WTC11 (cell line): ENCODE measurements around the gene CDC16. TPM values are rescaled to one million over a fixed set of nuclear protein-coding genes. Genes with fewer than 3 reads are reported as not detected.

Experiments used
- ATAC-seq: fragments of 200-7000 bp; cut with Tn5 transposase; 2 replicates; pipeline ENCODE4 v1.10.0; 2021; ENCODE audit warnings: mild to moderate bottlenecking, moderate library complexity
- CTCF ChIA-PET: fragments of 300-600 bp; sonication (Branson Sonifier 250); formaldehyde crosslinking; loops from one replicate; lab custom pipeline; 2021; ENCODE audit warnings: antibody characterized with exemption; lab: Charles Lee
- POLR2A ChIA-PET: fragments of 350-600 bp; sonication (Branson Sonifier 250); formaldehyde crosslinking; loops from one replicate; lab custom pipeline; 2021; ENCODE audit warnings: antibody characterized with exemption; lab: Charles Lee
- DNase-seq: peaks from one replicate; pipeline ENCODE4 v3.0.0; 2021; ENCODE audit warnings: low spot score
- H3K27ac Mint-ChIP-seq: 2 replicates; pipeline ENCODE4 v1.8.0; 2021; ENCODE audit warnings: mixed read lengths
- H3K27me3 Mint-ChIP-seq: 2 replicates; pipeline ENCODE4 v1.8.0; 2021; ENCODE audit warnings: low read depth, mild to moderate bottlenecking, moderate library complexity, mixed read lengths
- H3K36me3 Mint-ChIP-seq: 2 replicates; pipeline ENCODE4 v1.8.0; 2021; ENCODE audit warnings: mixed read lengths
- H3K4me1 Mint-ChIP-seq: 2 replicates; pipeline ENCODE4 v1.8.0; 2022; ENCODE audit warnings: mixed read lengths
- H3K4me3 Mint-ChIP-seq: 2 replicates; pipeline ENCODE4 v1.8.0; 2021; ENCODE audit warnings: mild to moderate bottlenecking, moderate library complexity, mixed read lengths
- H3K9me3 Mint-ChIP-seq: 2 replicates; pipeline ENCODE4 v1.8.0; 2021; ENCODE audit warnings: mixed read lengths
- CBFB ChIP-seq: sonication (generic); formaldehyde crosslinking; IDR thresholded peaks from 2 replicates; pipeline ENCODE4 v1.8.1; 2022; ENCODE audit warnings: mild to moderate bottlenecking, low read depth, missing genetic modification reagents
- CREB1 ChIP-seq: sonication (generic); formaldehyde crosslinking; IDR thresholded peaks from 2 replicates; pipeline ENCODE4 v1.8.0; 2023; ENCODE audit warnings: mild to moderate bottlenecking, missing genetic modification reagents
- ELF4 ChIP-seq: sonication (generic); formaldehyde crosslinking; IDR thresholded peaks from 2 replicates; pipeline ENCODE4 v1.8.1; 2022; ENCODE audit warnings: low read depth, mild to moderate bottlenecking, moderate library complexity, missing genetic modification reagents
- EMX1 ChIP-seq: fragments of 250-450 bp; sonication (Bioruptor Pico); IDR thresholded peaks from 2 replicates; pipeline ENCODE4 v1.8.0; 2021; ENCODE audit warnings: mild to moderate bottlenecking
- GABPB1 ChIP-seq: sonication (generic); formaldehyde crosslinking; IDR thresholded peaks from 2 replicates; pipeline ENCODE4 v1.8.1; 2023; ENCODE audit warnings: mild to moderate bottlenecking, missing genetic modification reagents
- JAZF1 ChIP-seq: fragments of 250-450 bp; sonication (Bioruptor Pico); IDR thresholded peaks from 2 replicates; pipeline ENCODE4 v1.9.0; 2021; ENCODE audit warnings: moderate library complexity, mild to moderate bottlenecking, inconsistent platforms
- NFYB ChIP-seq: sonication (generic); formaldehyde crosslinking; conservative IDR thresholded peaks from 2 replicates; pipeline ENCODE4 v1.8.0; 2022; ENCODE audit warnings: low read depth, missing genetic modification reagents
- OVOL2 ChIP-seq: fragments of 250-450 bp; sonication (Bioruptor Pico); IDR thresholded peaks from 2 replicates; pipeline ENCODE4 v1.9.0; 2021; ENCODE audit warnings: mild to moderate bottlenecking, borderline replicate concordance
- PRRX2 ChIP-seq: fragments of 250-450 bp; sonication (Bioruptor Pico); IDR thresholded peaks from 2 replicates; pipeline ENCODE4 v1.8.0; 2021; ENCODE audit warnings: mild to moderate bottlenecking
- TCF7 ChIP-seq: sonication (generic); formaldehyde crosslinking; IDR thresholded peaks from 2 replicates; pipeline ENCODE4 v1.8.0; 2022; ENCODE audit warnings: mild to moderate bottlenecking, low read depth, missing genetic modification reagents, moderate library complexity
- TEAD1 ChIP-seq: sonication (generic); formaldehyde crosslinking; IDR thresholded peaks from 2 replicates; pipeline ENCODE4 v1.8.0; 2022; ENCODE audit warnings: mild to moderate bottlenecking, missing genetic modification reagents
- ZNF232 ChIP-seq: sonication (generic); formaldehyde crosslinking; IDR thresholded peaks from 2 replicates; pipeline ENCODE4 v1.8.0; 2022; ENCODE audit warnings: mild to moderate bottlenecking, missing genetic modification reagents
- ZNF317 ChIP-seq: sonication (generic); formaldehyde crosslinking; IDR thresholded peaks from 2 replicates; pipeline ENCODE4 v1.8.1; 2023; ENCODE audit warnings: low read depth, mild to moderate bottlenecking, moderate library complexity, missing genetic modification reagents, borderline replicate concordance
- total RNA-seq: library from RNA; stranded (reverse); gene quantifications from 3 replicates; pipeline ENCODE4 v1.2.3, GENCODE V29; 2021
- TF ChIP-seq, protein P1 (sequence below): sonication (generic); formaldehyde crosslinking; IDR thresholded peaks from 2 replicates; pipeline ENCODE4 v1.8.0; 2022; ENCODE audit warnings: mild to moderate bottlenecking, missing genetic modification reagents
- TF ChIP-seq, protein P2 (sequence below): fragments of 250-450 bp; sonication (Bioruptor Pico); IDR thresholded peaks from 2 replicates; pipeline ENCODE4 v1.9.0; 2021; ENCODE audit warnings: mild to moderate bottlenecking
- TF ChIP-seq, protein P3 (sequence below): sonication (generic); formaldehyde crosslinking; IDR thresholded peaks from 2 replicates; pipeline ENCODE4 v1.8.1; 2023; ENCODE audit warnings: mild to moderate bottlenecking, missing genetic modification reagents, borderline replicate concordance
- TF ChIP-seq, protein P4 (sequence below): sonication (generic); formaldehyde crosslinking; IDR thresholded peaks from 2 replicates; pipeline ENCODE4 v1.8.0; 2022; ENCODE audit warnings: mild to moderate bottlenecking, missing genetic modification reagents
- TF ChIP-seq, protein P5 (sequence below): sonication (generic); formaldehyde crosslinking; IDR thresholded peaks from 2 replicates; pipeline ENCODE4 v1.8.0; 2022; ENCODE audit warnings: missing genetic modification reagents
- TF ChIP-seq, protein P6 (sequence below): sonication (generic); formaldehyde crosslinking; IDR thresholded peaks from 2 replicates; pipeline ENCODE4 v1.8.0; 2022; ENCODE audit warnings: mild to moderate bottlenecking, missing genetic modification reagents
- TF ChIP-seq, protein P7 (sequence below): sonication (generic); formaldehyde crosslinking; IDR thresholded peaks from 2 replicates; pipeline ENCODE4 v1.8.1; 2023; ENCODE audit warnings: mild to moderate bottlenecking, missing genetic modification reagents

Gene CDC16
- total RNA-seq, 1 experiment from 2014 or later: 73.5 TPM

DNA sequence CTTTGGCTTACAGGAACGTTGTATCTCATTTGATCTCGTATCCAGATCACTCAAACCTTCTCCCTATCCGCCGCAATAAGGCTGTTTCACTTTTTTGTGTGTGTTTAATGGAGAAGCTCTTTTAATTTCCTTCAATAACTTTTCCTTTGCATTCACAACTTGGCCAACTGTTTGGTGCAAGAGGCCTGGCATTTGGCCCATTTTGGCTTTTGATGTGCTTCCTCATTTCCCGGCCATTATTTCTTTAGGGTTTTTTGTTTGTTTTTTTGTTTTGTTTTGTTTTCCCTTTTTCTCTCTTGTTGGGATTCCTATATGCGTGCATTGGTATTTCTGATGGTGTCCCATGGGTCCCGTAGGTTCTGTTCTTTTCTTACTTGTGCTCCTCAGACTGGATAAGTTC, 40.6 kb downstream of the CDC16 start (continued):
- TF ChIP-seq, protein P1, sequence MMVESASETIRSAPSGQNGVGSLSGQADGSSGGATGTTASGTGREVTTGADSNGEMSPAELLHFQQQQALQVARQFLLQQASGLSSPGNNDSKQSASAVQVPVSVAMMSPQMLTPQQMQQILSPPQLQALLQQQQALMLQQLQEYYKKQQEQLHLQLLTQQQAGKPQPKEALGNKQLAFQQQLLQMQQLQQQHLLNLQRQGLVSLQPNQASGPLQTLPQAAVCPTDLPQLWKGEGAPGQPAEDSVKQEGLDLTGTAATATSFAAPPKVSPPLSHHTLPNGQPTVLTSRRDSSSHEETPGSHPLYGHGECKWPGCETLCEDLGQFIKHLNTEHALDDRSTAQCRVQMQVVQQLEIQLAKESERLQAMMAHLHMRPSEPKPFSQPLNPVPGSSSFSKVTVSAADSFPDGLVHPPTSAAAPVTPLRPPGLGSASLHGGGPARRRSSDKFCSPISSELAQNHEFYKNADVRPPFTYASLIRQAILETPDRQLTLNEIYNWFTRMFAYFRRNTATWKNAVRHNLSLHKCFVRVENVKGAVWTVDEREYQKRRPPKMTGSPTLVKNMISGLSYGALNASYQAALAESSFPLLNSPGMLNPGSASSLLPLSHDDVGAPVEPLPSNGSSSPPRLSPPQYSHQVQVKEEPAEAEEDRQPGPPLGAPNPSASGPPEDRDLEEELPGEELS (CRISPR knock-in tag): no peak
- TF ChIP-seq CBFB (CRISPR knock-in tag) (no peak), EMX1 (CRISPR knock-in tag) (no peak), ELF4 (CRISPR knock-in tag) (no peak), CREB1 (CRISPR knock-in tag) (no peak), GABPB1 (CRISPR knock-in tag) (no peak)
- TF ChIP-seq, protein P2, sequence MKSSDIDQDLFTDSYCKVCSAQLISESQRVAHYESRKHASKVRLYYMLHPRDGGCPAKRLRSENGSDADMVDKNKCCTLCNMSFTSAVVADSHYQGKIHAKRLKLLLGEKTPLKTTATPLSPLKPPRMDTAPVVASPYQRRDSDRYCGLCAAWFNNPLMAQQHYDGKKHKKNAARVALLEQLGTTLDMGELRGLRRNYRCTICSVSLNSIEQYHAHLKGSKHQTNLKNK (CRISPR knock-in tag): no peak
- TF ChIP-seq, protein P3, sequence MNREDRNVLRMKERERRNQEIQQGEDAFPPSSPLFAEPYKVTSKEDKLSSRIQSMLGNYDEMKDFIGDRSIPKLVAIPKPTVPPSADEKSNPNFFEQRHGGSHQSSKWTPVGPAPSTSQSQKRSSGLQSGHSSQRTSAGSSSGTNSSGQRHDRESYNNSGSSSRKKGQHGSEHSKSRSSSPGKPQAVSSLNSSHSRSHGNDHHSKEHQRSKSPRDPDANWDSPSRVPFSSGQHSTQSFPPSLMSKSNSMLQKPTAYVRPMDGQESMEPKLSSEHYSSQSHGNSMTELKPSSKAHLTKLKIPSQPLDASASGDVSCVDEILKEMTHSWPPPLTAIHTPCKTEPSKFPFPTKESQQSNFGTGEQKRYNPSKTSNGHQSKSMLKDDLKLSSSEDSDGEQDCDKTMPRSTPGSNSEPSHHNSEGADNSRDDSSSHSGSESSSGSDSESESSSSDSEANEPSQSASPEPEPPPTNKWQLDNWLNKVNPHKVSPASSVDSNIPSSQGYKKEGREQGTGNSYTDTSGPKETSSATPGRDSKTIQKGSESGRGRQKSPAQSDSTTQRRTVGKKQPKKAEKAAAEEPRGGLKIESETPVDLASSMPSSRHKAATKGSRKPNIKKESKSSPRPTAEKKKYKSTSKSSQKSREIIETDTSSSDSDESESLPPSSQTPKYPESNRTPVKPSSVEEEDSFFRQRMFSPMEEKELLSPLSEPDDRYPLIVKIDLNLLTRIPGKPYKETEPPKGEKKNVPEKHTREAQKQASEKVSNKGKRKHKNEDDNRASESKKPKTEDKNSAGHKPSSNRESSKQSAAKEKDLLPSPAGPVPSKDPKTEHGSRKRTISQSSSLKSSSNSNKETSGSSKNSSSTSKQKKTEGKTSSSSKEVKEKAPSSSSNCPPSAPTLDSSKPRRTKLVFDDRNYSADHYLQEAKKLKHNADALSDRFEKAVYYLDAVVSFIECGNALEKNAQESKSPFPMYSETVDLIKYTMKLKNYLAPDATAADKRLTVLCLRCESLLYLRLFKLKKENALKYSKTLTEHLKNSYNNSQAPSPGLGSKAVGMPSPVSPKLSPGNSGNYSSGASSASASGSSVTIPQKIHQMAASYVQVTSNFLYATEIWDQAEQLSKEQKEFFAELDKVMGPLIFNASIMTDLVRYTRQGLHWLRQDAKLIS: no peak

DNA sequence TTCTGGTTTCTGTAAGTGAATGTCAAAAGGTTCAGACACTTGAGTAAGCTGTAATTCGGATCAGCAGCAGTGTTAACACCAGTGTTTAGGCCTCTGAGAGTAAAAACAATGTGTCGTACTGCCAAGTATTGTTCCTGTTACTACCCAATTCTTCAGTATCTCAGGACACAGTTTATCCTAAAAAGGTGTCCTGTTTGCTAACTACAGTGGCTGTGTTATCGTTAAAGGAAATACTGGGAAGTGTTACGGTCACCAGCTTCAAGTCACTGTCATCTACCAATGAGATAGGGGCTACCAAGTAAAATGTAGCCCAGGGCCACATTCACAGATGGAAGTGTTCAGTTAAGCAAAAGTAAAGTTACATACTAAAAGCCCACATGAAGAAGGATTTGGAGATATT, 44.4 kb downstream of the CDC16 start:
- POLR2A ChIA-PET: no interaction called here
- Mint-ChIP-seq H3K27ac (0 out of 2 replicates have a peak overlapping the region, but pooled peaks have one; percentile 65), H3K9me3 (no peaks in the 10 kb centered on the region), H3K4me3 (no peak overlapping the region), H3K27me3 (no peaks in the 10 kb centered on the region), H3K36me3 (peaks cover 22% of the 10 kb centered on the region), H3K4me1 (peaks cover 25% of the 10 kb centered on the region)
- CTCF ChIA-PET: no interaction called here
- DNase-seq: no peak
- no peak for ATAC-seq
- TF ChIP-seq OVOL2 (CRISPR knock-in tag): no peak

DNA sequence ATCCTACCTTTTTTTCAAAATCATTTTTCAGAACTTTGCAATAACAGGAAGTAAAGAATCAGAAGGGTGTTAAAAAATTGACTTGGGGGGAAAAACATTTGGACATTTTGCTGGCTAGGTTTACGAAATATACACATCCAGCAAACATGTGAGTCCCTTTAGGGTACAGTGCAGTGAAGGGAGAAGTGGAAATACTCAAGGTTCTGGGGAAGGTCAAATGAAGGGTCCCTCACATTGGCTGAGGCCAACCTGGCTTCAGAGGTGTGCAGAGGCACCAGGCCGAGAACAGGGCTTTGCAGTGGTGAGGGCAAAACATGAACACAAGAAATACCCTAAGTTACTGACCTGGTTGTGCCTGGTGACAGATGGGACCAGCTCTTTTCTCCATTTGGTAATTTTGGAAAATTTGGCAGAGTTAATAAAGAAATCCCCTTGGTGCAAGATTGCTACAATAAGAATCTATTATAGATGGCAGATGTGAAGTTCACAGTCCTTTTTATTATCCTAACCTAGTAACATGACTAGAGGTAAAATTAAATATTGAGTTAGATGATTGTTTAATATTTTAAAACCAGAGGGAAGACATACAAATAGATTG, 45.2 kb downstream of the CDC16 start:
- Mint-ChIP-seq H3K4me1 (peaks cover 25% of the 10 kb centered on the region), H3K27me3 (no peaks in the 10 kb centered on the region), H3K36me3 (peaks cover 22% of the 10 kb centered on the region), H3K4me3 (peak overlapping the region; percentile 79), H3K9me3 (no peaks in the 10 kb centered on the region), H3K27ac (peak overlapping the region; percentile 92)
- CTCF ChIA-PET: no interaction called here
- DNase-seq (no peak), ATAC-seq (no peak)
- POLR2A ChIA-PET: no interaction called here
- TF ChIP-seq ZNF232 (no peak), CBFB (CRISPR knock-in tag) (no peak), TCF7 (no peak), ZNF317 (CRISPR knock-in tag) (no peak), JAZF1 (CRISPR knock-in tag) (no peak), PRRX2 (no peak), NFYB (no peak), TEAD1 (CRISPR knock-in tag) (no peak)
- TF ChIP-seq, protein P4, sequence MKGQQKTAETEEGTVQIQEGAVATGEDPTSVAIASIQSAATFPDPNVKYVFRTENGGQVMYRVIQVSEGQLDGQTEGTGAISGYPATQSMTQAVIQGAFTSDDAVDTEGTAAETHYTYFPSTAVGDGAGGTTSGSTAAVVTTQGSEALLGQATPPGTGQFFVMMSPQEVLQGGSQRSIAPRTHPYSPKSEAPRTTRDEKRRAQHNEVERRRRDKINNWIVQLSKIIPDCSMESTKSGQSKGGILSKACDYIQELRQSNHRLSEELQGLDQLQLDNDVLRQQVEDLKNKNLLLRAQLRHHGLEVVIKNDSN: no peak
- TF ChIP-seq, protein P5, sequence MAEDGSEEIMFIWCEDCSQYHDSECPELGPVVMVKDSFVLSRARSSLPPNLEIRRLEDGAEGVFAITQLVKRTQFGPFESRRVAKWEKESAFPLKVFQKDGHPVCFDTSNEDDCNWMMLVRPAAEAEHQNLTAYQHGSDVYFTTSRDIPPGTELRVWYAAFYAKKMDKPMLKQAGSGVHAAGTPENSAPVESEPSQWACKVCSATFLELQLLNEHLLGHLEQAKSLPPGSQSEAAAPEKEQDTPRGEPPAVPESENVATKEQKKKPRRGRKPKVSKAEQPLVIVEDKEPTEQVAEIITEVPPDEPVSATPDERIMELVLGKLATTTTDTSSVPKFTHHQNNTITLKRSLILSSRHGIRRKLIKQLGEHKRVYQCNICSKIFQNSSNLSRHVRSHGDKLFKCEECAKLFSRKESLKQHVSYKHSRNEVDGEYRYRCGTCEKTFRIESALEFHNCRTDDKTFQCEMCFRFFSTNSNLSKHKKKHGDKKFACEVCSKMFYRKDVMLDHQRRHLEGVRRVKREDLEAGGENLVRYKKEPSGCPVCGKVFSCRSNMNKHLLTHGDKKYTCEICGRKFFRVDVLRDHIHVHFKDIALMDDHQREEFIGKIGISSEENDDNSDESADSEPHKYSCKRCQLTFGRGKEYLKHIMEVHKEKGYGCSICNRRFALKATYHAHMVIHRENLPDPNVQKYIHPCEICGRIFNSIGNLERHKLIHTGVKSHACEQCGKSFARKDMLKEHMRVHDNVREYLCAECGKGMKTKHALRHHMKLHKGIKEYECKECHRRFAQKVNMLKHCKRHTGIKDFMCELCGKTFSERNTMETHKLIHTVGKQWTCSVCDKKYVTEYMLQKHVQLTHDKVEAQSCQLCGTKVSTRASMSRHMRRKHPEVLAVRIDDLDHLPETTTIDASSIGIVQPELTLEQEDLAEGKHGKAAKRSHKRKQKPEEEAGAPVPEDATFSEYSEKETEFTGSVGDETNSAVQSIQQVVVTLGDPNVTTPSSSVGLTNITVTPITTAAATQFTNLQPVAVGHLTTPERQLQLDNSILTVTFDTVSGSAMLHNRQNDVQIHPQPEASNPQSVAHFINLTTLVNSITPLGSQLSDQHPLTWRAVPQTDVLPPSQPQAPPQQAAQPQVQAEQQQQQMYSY (CRISPR knock-in tag): no peak
- TF ChIP-seq, protein P6, sequence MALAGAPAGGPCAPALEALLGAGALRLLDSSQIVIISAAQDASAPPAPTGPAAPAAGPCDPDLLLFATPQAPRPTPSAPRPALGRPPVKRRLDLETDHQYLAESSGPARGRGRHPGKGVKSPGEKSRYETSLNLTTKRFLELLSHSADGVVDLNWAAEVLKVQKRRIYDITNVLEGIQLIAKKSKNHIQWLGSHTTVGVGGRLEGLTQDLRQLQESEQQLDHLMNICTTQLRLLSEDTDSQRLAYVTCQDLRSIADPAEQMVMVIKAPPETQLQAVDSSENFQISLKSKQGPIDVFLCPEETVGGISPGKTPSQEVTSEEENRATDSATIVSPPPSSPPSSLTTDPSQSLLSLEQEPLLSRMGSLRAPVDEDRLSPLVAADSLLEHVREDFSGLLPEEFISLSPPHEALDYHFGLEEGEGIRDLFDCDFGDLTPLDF: no peak
- TF ChIP-seq, protein P7, sequence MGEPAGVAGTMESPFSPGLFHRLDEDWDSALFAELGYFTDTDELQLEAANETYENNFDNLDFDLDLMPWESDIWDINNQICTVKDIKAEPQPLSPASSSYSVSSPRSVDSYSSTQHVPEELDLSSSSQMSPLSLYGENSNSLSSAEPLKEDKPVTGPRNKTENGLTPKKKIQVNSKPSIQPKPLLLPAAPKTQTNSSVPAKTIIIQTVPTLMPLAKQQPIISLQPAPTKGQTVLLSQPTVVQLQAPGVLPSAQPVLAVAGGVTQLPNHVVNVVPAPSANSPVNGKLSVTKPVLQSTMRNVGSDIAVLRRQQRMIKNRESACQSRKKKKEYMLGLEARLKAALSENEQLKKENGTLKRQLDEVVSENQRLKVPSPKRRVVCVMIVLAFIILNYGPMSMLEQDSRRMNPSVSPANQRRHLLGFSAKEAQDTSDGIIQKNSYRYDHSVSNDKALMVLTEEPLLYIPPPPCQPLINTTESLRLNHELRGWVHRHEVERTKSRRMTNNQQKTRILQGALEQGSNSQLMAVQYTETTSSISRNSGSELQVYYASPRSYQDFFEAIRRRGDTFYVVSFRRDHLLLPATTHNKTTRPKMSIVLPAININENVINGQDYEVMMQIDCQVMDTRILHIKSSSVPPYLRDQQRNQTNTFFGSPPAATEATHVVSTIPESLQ: no peak
